Neural progenitor cell (in vitro differentiated cells): ENCODE data around the gene ZNF385C.

ENCODE experiments used
- EZH2phosphoT487 ChIP-seq: fragments of 200-600 bp; sonication (generic); IDR thresholded peaks from 2 replicates; pipeline ENCODE4 v1.6.1; 2017; ENCODE audit warnings: antibody characterized with exemption
- TF ChIP-seq, protein P1 (sequence below): fragments of 200-600 bp; sonication (generic); IDR thresholded peaks from 2 replicates; pipeline ENCODE4 v1.5.1; 2017; ENCODE audit warnings: antibody characterized with exemption, mild to moderate bottlenecking

DNA sequence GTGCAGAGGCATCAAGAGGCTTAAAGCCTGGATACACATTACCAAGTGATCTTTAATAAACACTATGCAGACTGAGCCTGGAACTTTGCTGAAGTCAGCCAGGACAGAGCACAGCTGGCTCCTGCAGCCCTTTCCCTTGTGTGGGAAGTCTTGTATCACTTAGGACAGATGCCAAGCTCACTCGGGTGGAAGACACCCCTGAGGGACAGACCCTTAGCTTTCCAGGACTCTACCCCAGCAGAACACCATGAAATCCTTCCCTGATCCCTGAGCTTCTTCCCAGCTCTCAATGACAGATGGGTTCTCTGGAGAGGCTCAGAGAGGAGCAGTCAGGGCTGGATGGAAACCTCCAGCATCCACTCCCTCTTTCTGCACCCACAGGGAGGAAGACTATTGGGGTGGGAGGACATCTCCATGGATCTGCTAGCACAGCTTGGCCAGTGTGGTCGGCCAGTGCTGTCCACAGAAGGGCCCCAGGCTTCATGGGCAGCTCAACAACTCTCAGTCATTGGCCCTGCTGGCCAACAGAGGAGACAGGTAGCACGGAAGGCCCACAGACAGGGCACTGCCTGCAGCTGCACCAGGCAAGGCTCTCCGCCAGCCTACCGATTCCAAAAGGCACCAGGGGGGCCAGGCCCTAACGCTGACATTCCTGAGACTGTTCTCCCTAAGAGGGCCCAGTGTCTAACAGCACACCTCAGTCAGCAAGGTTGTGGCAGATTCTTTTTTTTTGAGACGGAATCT lies 40.6 kb upstream of the ZNF385C start:
- TF ChIP-seq, protein P1, sequence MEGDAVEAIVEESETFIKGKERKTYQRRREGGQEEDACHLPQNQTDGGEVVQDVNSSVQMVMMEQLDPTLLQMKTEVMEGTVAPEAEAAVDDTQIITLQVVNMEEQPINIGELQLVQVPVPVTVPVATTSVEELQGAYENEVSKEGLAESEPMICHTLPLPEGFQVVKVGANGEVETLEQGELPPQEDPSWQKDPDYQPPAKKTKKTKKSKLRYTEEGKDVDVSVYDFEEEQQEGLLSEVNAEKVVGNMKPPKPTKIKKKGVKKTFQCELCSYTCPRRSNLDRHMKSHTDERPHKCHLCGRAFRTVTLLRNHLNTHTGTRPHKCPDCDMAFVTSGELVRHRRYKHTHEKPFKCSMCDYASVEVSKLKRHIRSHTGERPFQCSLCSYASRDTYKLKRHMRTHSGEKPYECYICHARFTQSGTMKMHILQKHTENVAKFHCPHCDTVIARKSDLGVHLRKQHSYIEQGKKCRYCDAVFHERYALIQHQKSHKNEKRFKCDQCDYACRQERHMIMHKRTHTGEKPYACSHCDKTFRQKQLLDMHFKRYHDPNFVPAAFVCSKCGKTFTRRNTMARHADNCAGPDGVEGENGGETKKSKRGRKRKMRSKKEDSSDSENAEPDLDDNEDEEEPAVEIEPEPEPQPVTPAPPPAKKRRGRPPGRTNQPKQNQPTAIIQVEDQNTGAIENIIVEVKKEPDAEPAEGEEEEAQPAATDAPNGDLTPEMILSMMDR, result no peak
- no peak for TF ChIP-seq EZH2phosphoT487
